ENCODE results near the gene PCCA. TPM values are rescaled to one million over a fixed set of nuclear protein-coding genes. Genes with fewer than 3 reads are reported as not detected.

The PCCA gene
- total RNA-seq, 3 donors from 2014 or later, result 55.7 to 98.6 (median 70.5) TPM

DNA sequence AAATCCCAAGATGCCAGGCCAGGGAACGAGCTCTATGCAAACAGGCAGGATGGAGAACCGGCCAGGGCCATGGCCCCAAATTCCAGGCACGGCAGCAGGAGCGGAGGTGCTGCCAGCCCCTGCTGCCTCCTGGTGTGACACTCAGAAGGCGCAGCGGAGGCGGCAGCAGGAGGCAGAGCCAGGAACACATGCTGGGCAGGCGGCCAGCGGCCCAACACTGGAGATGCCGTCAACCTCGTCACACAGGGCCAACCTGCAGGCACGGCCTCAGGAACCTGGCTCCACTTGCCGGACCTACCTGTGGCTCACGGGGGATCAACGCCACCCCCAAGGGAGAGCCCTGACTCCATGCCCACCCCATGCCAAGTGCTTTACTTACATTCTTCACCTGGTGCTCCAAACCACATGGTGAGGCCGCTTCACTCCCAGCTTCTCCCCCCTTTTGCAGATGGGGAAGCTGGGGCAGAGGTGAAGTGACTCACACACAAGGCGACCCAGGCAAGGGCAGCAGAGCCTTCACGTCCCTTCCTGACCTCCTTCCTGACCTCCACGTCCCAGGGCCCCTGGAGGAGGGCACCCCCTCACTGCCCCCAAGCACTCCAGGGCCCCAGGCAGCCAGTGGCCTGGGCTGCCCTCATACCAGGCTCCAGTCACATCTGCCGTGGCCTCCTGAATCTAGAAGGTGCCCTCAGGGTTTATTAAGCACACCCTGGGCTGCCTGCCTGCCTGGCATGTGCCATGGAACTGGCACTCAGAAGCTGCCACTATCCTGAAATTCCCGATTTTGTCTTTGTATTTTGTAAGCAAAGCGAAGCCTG, 456.2 kb downstream of the PCCA start:
- intact Hi-C loops (cut with DNase I, micrococcal nuclease), result no loop called here
- no peaks in the 10 kb centered on the region for H3K9me3 ChIP-seq
- DNase-seq, result no peak
- no peak overlapping the region for H3K4me3 ChIP-seq
- ATAC-seq, result no peak
- TF ChIP-seq, protein P1, sequence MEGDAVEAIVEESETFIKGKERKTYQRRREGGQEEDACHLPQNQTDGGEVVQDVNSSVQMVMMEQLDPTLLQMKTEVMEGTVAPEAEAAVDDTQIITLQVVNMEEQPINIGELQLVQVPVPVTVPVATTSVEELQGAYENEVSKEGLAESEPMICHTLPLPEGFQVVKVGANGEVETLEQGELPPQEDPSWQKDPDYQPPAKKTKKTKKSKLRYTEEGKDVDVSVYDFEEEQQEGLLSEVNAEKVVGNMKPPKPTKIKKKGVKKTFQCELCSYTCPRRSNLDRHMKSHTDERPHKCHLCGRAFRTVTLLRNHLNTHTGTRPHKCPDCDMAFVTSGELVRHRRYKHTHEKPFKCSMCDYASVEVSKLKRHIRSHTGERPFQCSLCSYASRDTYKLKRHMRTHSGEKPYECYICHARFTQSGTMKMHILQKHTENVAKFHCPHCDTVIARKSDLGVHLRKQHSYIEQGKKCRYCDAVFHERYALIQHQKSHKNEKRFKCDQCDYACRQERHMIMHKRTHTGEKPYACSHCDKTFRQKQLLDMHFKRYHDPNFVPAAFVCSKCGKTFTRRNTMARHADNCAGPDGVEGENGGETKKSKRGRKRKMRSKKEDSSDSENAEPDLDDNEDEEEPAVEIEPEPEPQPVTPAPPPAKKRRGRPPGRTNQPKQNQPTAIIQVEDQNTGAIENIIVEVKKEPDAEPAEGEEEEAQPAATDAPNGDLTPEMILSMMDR (IDR thresholded peaks at IDR 0.05), result no peak
- no peaks in the 10 kb centered on the region for H3K36me3 ChIP-seq (ENCODE audit: low read depth)
- no peaks in the 10 kb centered on the region for H3K4me1 ChIP-seq (ENCODE audit: low read depth)

DNA sequence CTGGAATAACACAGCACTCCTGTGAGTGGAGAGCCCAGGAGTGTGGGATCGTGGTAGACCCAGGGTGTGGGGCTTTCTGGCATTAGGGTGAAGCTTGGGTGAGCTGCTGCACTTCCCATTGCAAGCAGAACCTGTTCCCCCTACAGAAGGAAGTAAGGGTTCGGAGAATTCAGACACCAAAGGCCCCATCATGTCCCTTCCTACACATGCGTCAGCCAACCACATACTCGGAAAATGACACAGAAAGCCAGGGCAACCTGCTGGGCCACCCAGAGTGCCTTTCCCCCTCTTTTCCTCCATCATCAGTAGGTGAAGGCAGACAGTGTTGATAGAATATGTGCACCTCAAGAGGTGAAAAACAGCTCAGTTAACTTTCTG, 456.8 kb downstream of the PCCA start:
- intact Hi-C loops (cut with DNase I, micrococcal nuclease), result no loop called here
- H3K4me3 ChIP-seq, result no peak overlapping the region
- H3K9me3 ChIP-seq, result no peaks in the 10 kb centered on the region
- DNase-seq (no peak), ATAC-seq (no peak)
- no peaks in the 10 kb centered on the region for H3K36me3 ChIP-seq (ENCODE audit: low read depth)
- H3K4me1 ChIP-seq (ENCODE audit: low read depth), result no peaks in the 10 kb centered on the region
- TF ChIP-seq, protein P1 (IDR thresholded peaks at IDR 0.05), result no peak

DNA sequence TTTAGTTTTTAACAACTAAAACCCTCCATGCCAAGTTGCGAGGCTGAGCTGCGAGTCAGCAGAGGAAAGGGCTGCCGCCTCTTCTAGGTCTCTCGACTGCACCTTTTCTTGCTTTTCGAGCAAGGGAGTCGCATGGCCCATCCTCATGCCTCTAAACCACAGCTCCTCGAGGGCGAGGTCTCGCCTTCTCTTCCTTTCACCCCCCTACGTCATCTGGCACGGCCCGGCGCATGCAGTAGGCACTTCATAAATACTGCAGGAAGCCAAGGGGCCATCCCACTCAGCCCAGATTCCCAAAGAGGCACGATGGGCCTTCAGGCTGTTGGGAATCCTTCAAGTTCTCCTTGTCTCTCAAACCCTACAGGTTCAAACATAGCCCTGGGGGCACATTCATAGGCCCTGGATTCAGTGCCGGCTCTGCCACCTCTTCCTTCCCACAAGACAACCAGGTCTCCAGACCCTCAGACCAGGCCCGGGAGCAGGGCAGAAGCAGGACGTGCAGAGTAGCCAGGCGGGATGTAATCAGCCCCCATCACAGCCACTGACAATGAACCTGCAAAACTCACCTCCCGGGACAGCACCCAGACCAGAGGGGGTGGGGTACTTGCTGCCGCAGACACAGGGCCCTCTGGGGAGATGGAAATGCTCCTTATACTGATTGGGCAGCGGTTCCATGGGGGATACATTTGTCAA, 458.0 kb downstream of the PCCA start:
- Histone ChIP-seq H3K9me3 (no peaks in the 10 kb centered on the region), H3K36me3 (ENCODE audit: low read depth) (no peaks in the 10 kb centered on the region), H3K4me1 (ENCODE audit: low read depth) (no peaks in the 10 kb centered on the region), H3K4me3 (no peak overlapping the region)
- intact Hi-C loops (cut with DNase I, micrococcal nuclease), result no loop called here
- DNase-seq (no peak), ATAC-seq (no peak)
- TF ChIP-seq, protein P1 (IDR thresholded peaks at IDR 0.05), result no peak

DNA sequence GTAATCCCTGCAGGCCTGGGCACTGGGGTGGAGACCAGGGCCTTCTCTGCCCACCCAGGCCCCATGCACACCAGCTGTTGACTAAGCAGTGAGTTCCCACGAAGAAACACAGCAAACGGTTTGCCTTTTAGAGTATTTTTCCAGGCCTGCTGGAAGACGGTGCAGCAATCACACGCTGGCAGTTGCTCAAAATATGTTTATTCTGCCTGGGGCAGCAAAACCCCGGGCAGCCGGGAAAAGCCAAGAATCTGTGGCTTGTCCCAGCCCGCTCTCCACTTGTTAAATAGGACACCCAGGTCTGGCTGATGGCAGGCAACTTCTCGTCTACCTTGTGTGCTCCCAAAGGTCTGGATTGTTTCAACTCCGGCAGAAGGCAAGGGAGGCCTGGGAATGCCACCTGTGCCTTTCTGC, 458.9 kb downstream of the PCCA start:
- no peaks in the 10 kb centered on the region for H3K9me3 ChIP-seq
- H3K4me1 ChIP-seq (ENCODE audit: low read depth), result no peaks in the 10 kb centered on the region
- intact Hi-C loops (cut with DNase I, micrococcal nuclease), result no loop called here
- ATAC-seq, result no peak
- TF ChIP-seq, protein P1 (IDR thresholded peaks at IDR 0.05), result no peak
- DNase-seq, result no peak
- H3K36me3 ChIP-seq (ENCODE audit: low read depth), result no peaks in the 10 kb centered on the region
- no peak overlapping the region for H3K4me3 ChIP-seq

DNA sequence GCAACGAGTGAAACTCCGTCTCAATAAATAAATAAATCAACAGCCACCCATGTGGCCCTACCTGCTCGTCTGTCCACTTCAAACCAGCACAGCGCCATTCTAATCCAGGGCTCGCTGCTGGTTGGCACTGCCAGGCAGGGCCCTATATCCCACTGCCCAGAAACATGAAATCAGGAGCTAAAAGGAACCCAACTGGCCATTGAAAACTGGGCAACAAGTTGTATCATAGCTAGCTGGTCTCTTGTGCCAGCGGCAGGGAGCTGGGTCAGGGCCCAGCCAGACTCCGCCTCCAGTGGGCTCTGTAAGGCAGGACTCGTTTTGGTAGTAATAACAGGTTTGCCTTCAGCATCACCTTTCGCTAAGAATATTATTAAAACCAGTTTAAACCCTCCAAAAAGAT, 460.4 kb downstream of the PCCA start:
- ATAC-seq (no peak), DNase-seq (no peak)
- H3K9me3 ChIP-seq, result no peaks in the 10 kb centered on the region
- H3K4me1 ChIP-seq (ENCODE audit: low read depth), result no peaks in the 10 kb centered on the region
- TF ChIP-seq, protein P1 (IDR thresholded peaks at IDR 0.05), result no peak
- no peak overlapping the region for H3K4me3 ChIP-seq
- intact Hi-C loops (cut with DNase I, micrococcal nuclease), result no loop called here
- H3K36me3 ChIP-seq (ENCODE audit: low read depth), result no peaks in the 10 kb centered on the region

Measured in mucosa of descending colon (tissue), 3 donors.